K562 (cell line): ENCODE data around the gene ZNF195. TPM values are rescaled to one million over a fixed set of nuclear protein-coding genes. Genes with fewer than 3 reads are reported as not detected.

Experiments used
- ATAC-seq: fragments of 200-7000 bp; cut with Tn5 transposase; 3 replicates; pipeline ENCODE4 v1.9.1; 2020; ENCODE audit warnings: moderate library complexity
- BruUV-seq: library from RNA; stranded (reverse); fragments of 400-500 nt; replicated peaks from 2 replicates; lab custom pipeline; 2021; lab: Mats Ljungman, UMichigan
- CTCF ChIA-PET: fragments of 300-600 bp; formaldehyde crosslinking; extraction: SDS; loops from one replicate; lab custom pipeline; 2021; ENCODE audit warnings: low intra/inter-chr PET ratio; lab: Yijun Ruan, JAX
- POLR2A ChIA-PET: fragments of 300-600, 350-650 bp; sonication (Branson Sonifier 250); formaldehyde crosslinking; extraction: SDS; loops from one replicate; lab custom pipeline; 2021; ENCODE audit warnings: antibody characterized with exemption, inconsistent platforms; lab: Yijun Ruan, JAX
- DNase-seq, 4 experiments: peaks; one replicate each; pipeline versions ENCODE4 v3.0.0 to v3.0.0-alpha.2; 2011 to 2018; ENCODE audit warnings: low spot score in 3 of 4, mixed read lengths in 3 of 4; ENCODE audit errors: extremely low read depth in 1 of 4
- FAIRE-seq: peaks from 2 replicates; lab custom pipeline; 2011; peaks lifted over from hg19 to GRCh38; lab: Jason Lieb, UNC
- H2AFZ ChIP-seq: 2 replicates; pipeline ENCODE4 v1.6.0; 2011; ENCODE audit warnings: low read depth, low read length, control low read depth, inconsistent platforms
- H3K27ac ChIP-seq: fragments of 200-600 bp; 3 replicates; pipeline ENCODE4 v1.8.0; 2011; ENCODE audit warnings: low read depth, mild to moderate bottlenecking, control low read depth, inconsistent platforms, low read length, moderate library complexity, mixed read lengths; ENCODE audit errors: extremely low read depth
- H3K27me3 ChIP-seq, 2 experiments: fragments of 300-600 bp in 1 of 2; 2 replicates in 1 of 2; 3 replicates in 1 of 2; pipeline versions ENCODE4 v1.6.0 to v1.8.0; 2011; ENCODE audit warnings: inconsistent platforms in 2 of 2, low read length in 2 of 2, mild to moderate bottlenecking in 1 of 2, mixed read lengths in 1 of 2, moderate library complexity in 1 of 2; ENCODE audit not compliant: control insufficient read depth in 2 of 2, insufficient read depth in 2 of 2
- H3K36me3 ChIP-seq: fragments of 300-600 bp; 3 replicates; pipeline ENCODE4 v1.8.0; 2011; ENCODE audit warnings: mild to moderate bottlenecking, low read length, inconsistent platforms; ENCODE audit not compliant: control insufficient read depth, insufficient read depth
- H3K4me1 ChIP-seq, 2 experiments: fragments of 200-600 bp in 1 of 2; replicated peaks in 1 of 2; 2 replicates in 1 of 2; 3 replicates in 1 of 2; pipeline versions ENCODE4 v1.5.1 to v1.8.0; 2011; ENCODE audit warnings: inconsistent platforms in 2 of 2, low read length in 2 of 2, mild to moderate bottlenecking in 1 of 2, mixed read lengths in 1 of 2, moderate library complexity in 1 of 2; ENCODE audit not compliant: control insufficient read depth in 2 of 2, insufficient read depth in 2 of 2
- H3K4me2 ChIP-seq: 2 replicates; pipeline ENCODE4 v1.6.1; 2011; ENCODE audit warnings: low read length, control low read depth, inconsistent platforms, mixed read lengths; ENCODE audit not compliant: insufficient read depth
- H3K4me3 ChIP-seq: fragments of 200-600 bp; sonication (generic), shearing (Covaris generic); 2 replicates; pipeline ENCODE4 v1.5.1; 2016; ENCODE audit warnings: control low read depth, inconsistent platforms
- H3K79me2 ChIP-seq: fragments of 200-600 bp; 3 replicates; pipeline ENCODE4 v1.8.0; 2011; ENCODE audit warnings: low read length, inconsistent platforms; ENCODE audit not compliant: control insufficient read depth, insufficient read depth
- H3K9ac ChIP-seq, 2 experiments: 2 replicates each; pipeline versions ENCODE4 v1.6.0 to v1.6.1; 2011; ENCODE audit warnings: low read depth in 2 of 2, low read length in 2 of 2, control low read depth in 1 of 2, inconsistent platforms in 1 of 2, mild to moderate bottlenecking in 1 of 2, mixed read lengths in 1 of 2; ENCODE audit not compliant: insufficient read depth in 1 of 2
- H3K9me1 ChIP-seq: one replicate; pipeline ENCODE4 v1.6.0; 2011; ENCODE audit warnings: inconsistent platforms, mild to moderate bottlenecking, low read length, moderate library complexity; ENCODE audit not compliant: control insufficient read depth, insufficient read depth
- H3K9me3 ChIP-seq: replicated peaks from 2 replicates; pipeline ENCODE4 v1.5.1; 2011; ENCODE audit warnings: low read depth, low read length, inconsistent platforms; ENCODE audit not compliant: control insufficient read depth, insufficient read depth
- H4K20me1 ChIP-seq: replicated peaks from 2 replicates; pipeline ENCODE4 v1.6.1; 2011; ENCODE audit warnings: low read length, inconsistent platforms, mixed read lengths; ENCODE audit not compliant: control insufficient read depth, insufficient read depth
- EP400 ChIP-seq: fragments of 450-650 bp; IDR thresholded peaks from 2 replicates; pipeline ENCODE4 v1.6.1; 2017; ENCODE audit warnings: antibody characterized with exemption, mild to moderate bottlenecking, moderate library complexity
- NCOA4 ChIP-seq: fragments of 450-650 bp; IDR thresholded peaks from 2 replicates; pipeline ENCODE4 v1.6.1; 2018; ENCODE audit warnings: mild to moderate bottlenecking; ENCODE audit not compliant: partially characterized antibody
- NFE2 ChIP-seq: IDR thresholded peaks from 2 replicates; pipeline ENCODE4 v1.6.1; 2014; ENCODE audit warnings: antibody characterized with exemption, low read depth
- POLR2A ChIP-seq: fragments of 450-650 bp; conservative IDR thresholded peaks from 2 replicates; pipeline ENCODE4 v1.6.1; 2016
- POLR2AphosphoS5 ChIP-seq: IDR thresholded peaks from 2 replicates; pipeline ENCODE4 v1.6.1; 2011; ENCODE audit warnings: mild to moderate bottlenecking, low read depth, low read length, moderate library complexity; ENCODE audit not compliant: control insufficient read depth, insufficient read depth
- ZNF75A ChIP-seq: fragments of 450-650 bp; formaldehyde crosslinking; IDR thresholded peaks from 2 replicates; pipeline ENCODE4 v1.4.0; 2020; ENCODE audit warnings: mild to moderate bottlenecking
- WGBS: fragments of 100-300 bp; shearing (Covaris generic); methylation state at CpG from one replicate; pipeline ENCODE4 v1.1.6; 2016; ENCODE audit warnings: low coverage, mixed read lengths; ENCODE audit not compliant: insufficient coverage; ENCODE audit errors: missing lambda C conversion rate; 5-methylcytosine and 5-hydroxymethylcytosine counted together
- in situ Hi-C: fragments of 300-500 bp; cut with MboI; formaldehyde crosslinking; loops from 4 replicates; pipeline ENCODE4 v1.15.0; 2018; ENCODE audit warnings: inconsistent platforms, mixed read lengths
- intact Hi-C: fragments of 100-400 bp; cut with micrococcal nuclease; formaldehyde crosslinking; loops from 2 replicates; pipeline ENCODE4 v1.14.2; 2022
- polyA plus RNA-seq, 8 experiments: library from polyadenylated mRNA; depleted of rRNA in 4 of 8; stranded (reverse) in 5 of 8; unstranded in 3 of 8; fragments of >200 nt; fragmentation: Nextera tagmentation in 2 of 8; fragmentation: Illumina TruSeq in 1 of 8; extraction: Ambion mirVana in 2 of 8; extraction: Trizol in 1 of 8; gene quantifications; 2 replicates each; pipeline versions ENCODE4 v1.2.1 to v1.2.3, GENCODE V29; 2011 to 2014; ENCODE audit warnings: inconsistent platforms in 1 of 8, missing spikeins in 1 of 8
- total RNA-seq, 7 experiments: library from RNA; depleted of rRNA in 6 of 7; stranded (reverse); fragments of >200 nt in 6 of 7; fragmentation: Illumina TruSeq in 2 of 7; extraction: Trizol in 2 of 7; gene quantifications; 2 replicates each; pipeline versions ENCODE4 v1.2.1 to v1.2.3, GENCODE V29; 2011 to 2021; ENCODE audit warnings: low replicate concordance in 1 of 7

ZNF195 gene
- total and polyA plus RNA-seq, 9 of the 15 experiments (the other 6 are each of a cell fraction or from before 2014, with no cell fraction given) = 42.1 to 75.5 (median 60.4) TPM

DNA sequence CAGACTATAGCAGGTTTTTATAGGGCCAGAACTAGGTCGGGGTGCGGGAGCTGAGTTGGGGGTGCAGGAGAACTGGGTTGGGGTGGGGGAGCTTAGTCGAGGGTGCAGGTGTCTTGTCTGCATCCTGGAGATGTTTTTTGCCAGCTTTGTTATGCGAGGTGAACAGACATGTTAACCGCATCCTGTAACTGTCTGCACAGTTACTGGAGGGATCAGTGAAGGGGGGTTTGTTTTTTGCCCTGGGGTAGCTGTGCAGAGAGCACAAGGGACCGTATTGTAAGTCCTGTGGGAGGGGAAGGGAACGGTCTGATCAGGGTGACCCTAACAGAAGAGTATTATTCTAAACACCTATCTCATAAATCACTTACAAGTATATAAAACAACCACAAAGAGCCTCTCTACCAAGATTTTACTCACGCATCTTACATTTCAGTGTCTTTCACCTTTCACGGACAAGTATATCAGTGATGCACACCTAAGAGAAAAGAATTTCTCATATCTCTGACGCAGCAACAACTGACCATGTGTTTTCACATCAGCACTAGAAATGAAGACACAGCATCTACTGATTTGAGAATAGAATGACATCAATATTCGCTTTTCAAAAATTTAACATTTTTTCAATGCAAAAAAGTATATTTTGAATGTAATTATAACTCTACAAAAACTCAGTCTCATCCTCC is 20.8 kb downstream of the ZNF195 start (continued):
- no peak for TF ChIP-seq NFE2

GRCh38 chr11:3357302-3357701 is 21.6 kb downstream of the ZNF195 start:
- Histone ChIP-seq H3K9me3 (peaks cover 39% of the 10 kb centered on the region), H3K4me2 (no peak overlapping the region), H3K9me1 (no peaks in the 10 kb centered on the region), H3K4me1 (no peaks in the 10 kb centered on the region), H3K79me2 (no peaks in the 10 kb centered on the region), H4K20me1 (no peaks in the 10 kb centered on the region), H3K27me3 (no peaks in the 10 kb centered on the region), H3K36me3 (peaks cover 33% of the 10 kb centered on the region), H3K4me3 (no peak overlapping the region), H3K27ac (no peak overlapping the region), H2AFZ (no peak overlapping the region), H3K9ac (no peak overlapping the region)
- POLR2A ChIA-PET = interaction anchor here (1.9 kb wide), 1 partner anchor 22 kb away, joined by 7 read pairs; the partner anchor contains the start of gene ZNF195
- ATAC-seq (peak; percentile 21; the same call in 2 of the 3 replicates), DNase-seq (no peak), FAIRE-seq (no peak)
- in situ Hi-C loops = no loop called here
- TF ChIP-seq POLR2A = peak; percentile 18; the same call in 1 of the 2 replicates
- peak; percentile 1; the same call in 1 of the 2 replicates for TF ChIP-seq POLR2AphosphoS5
- no peak for TF ChIP-seq NCOA4
- peak; percentile 97 for TF ChIP-seq ZNF75A (CRISPR knock-in tag)
- no peak for TF ChIP-seq EP400
- intact Hi-C loops = no loop called here
- WGBS = 88% methylated on average over 9 of the region's 11 CpGs
- CTCF ChIA-PET = no interaction called here
- BruUV-seq = no TSS peak
